ENCODE results near the gene CRTC2.
A peak's percentile ranks its signal among the peaks of the same experiment; 100 is the strongest.

Gene CRTC2

DNA sequence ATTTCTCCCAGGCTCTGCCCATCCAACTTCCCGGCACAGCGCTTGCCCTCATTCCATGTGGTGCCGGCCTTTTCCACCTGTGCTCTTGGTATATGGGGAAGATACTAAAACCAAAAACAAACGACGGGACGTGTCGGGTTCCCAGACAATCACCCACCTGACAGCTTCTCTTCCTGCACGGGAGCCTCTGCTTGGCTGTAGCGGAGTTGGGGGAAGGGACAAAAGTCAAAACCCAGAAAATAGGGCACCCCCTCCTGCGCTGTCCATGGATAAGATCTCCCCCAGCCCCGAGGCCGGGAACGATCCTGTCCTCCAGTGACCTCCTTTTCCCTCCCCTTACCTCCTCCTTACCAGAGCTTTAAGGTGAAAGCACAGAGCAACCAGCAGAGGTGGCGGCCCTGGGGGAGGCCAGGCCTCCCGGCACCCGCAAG lies 18.4 kb upstream of the CRTC2 start:
- DNase-seq (ENCODE audit: low read depth): no peak

DNA sequence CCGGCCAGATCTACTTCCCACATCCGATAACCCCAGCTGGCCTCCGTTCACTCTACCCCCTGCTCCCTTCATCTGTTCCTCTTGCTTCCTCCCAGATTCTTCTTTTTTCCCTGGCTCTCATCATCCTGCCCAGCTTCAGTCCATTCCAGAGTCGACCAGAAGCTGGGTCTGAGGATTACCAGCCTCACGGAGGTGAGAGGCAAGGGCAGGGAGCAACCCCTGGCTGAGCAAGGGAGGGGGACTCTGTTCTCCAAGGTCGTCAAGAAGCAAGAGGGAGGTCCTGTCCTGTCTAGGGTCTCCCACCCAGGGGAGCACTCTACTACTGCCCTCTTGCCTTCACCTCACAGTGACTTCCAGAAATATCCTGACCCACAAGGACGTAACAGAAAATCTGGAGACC lies 15.1 kb upstream of the CRTC2 start:
- no peak for DNase-seq (ENCODE audit: low read depth)

DNA sequence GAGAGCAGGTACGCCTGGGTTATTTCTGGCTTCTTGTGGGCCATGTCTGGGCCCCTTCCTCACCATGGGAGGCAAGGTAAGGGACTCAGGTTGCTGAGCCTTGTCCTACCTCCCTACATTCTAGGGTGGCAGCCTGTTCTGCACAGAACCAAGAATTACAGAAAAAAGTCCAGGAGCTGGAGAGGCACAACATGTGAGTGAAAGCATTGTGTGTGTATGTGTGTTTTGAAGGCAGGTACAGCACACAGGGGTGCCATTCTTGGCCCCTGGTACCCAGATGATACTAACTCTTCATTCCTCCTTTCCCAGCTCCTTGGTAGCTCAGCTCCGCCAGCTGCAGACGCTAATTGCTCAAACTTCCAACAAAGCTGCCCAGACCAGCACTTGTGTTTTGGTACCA lies 14.7 kb upstream of the CRTC2 start:
- no peak for DNase-seq (ENCODE audit: low read depth)

DNA sequence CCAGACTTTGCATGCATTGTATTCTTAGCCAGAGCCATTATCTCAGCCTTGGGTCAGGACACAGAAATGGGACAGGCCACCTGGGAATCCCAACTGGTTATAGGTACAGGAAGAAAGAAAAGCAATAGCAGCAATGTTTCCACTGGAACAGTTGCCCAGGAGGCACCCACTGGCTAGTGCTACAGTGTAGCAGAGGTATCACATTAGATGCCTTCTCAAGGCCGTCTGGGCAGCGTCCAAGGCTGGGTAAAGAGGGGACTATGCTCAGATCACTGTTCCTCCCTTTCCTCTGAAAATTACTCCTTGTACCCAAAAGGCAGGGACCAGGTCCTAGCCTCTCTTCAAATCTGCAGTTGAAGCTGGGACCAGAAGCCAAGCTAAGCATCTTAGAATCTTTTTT lies 11.9 kb upstream of the CRTC2 start:
- no peak for DNase-seq (ENCODE audit: low read depth)

DNA sequence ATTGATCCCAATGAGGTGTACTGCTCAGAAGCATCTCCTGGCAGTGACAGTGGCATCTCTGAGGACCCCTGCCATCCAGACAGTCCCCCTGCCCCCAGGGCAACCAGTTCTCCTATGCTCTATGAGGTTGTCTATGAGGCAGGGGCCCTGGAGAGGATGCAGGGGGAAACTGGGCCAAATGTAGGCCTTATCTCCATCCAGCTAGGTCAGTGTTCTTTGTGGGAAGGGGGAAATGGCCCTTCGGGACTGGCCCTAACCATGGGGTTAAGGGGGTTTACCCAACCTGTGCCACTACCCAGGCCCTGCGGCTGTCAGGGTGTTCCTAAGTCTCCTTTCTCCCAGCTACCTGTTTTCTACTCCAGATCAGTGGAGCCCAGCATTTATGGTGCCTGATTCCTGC lies 10.6 kb upstream of the CRTC2 start:
- no peak for DNase-seq (ENCODE audit: low read depth)

DNA sequence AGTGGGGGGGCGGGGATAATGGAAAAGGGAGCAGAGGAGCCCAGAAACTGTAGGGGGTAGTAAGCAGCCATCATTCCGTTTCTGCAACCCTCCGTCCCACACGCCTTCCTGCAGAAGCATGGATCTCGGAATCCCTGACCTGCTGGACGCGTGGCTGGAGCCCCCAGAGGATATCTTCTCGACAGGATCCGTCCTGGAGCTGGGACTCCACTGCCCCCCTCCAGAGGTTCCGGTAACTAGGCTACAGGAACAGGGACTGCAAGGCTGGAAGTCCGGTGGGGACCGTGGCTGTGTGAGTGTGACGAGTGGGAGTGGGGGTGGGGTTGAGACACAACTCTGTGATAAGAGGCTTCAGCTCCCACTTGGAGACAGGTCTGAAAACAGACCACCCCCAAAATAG lies 10.0 kb upstream of the CRTC2 start:
- no peak for DNase-seq (ENCODE audit: low read depth)

DNA sequence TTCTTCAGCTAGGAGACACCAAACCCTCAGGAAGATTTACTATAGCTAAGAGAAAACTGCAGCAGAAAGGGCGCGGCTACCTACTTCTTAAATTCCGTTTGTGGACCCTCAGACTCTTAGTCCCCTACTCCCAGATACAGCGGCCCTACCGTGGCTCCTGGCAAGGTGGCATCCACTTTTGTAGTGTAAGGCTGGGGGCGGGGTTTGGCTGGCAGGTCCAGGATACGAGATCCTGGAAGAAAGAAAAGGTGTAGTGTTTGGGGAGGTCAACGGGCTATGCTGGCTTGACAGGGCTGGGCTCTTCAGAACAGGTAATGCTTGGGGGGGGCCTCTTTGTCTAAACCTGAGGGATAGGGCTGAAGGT lies 9.6 kb upstream of the CRTC2 start:
- no peak for DNase-seq (ENCODE audit: low read depth)

DNA sequence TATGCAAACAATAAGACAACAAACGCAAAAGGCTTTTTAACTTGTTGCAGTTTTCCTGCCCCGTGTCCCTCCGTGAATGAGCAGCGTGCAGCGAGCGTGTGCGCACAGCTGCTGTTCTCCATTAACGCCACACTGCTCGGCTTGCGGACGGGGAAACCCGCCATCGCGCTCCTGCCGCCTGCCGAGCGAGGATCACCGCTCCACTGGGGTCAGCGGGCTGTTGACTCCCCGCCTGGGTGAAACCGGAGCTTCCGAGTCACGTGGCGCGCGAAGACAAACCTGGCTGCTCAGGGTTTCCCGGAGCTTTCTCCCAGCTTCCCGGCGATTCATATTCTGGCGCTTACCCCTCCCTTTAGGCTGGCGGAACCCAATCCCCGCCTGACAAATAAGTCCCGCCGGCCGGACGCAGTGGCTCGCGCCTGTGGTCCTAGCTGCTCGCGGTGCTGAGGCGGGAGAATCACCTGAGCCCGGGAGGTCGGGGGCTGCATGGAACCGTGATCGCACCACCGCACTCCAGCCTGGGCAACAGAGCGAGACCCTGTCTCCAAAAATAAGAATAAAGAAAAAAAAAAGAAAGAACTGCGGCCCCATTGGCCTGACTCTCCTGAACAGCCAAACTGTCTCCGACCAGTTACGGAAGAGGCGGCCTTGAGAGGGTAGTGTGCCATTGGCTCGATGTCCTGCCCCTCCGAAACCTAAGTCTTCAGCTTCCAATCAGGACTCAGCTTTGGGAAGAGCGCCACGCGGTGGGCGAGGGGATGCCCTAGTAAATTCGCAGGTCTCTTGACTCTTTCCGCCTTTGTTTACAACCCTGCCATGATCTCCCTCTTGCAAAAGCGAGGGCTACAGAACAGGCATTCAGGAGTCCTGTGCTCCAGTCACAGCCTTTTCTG lies 8.9 kb upstream of the CRTC2 start, which contains the start of gene CREB3L4:
CREB3L4 (plus strand) TSS at position 796 of the 893 bp plus-strand sequence. CDS start 624 bp downstream, outside the sequence.
- DNase-seq (ENCODE audit: low read depth): peak; percentile 76

DNA sequence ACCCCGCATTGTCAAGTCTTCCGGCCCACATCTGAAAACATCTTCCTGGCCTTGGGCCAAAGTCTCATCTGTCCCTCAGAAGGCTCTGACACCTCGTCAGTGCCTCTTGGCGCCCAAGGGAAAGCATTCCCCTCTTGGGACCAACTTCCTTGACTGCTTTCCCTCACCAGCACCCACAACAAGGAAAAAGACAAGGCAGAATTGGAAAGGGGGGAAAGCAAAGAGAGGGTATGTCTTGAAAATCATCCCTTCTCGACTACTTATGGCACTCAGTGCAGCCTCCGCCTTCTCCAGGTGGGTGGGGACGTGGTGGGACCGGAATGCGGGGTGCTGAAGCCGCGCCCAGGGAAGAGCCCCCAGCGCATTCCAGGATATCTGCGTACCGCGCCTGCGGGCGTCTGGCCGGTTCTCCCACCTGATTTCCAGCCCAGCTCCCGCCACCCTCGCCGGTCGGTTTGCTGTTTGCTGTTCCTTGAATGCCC lies 5.5 kb upstream of the CRTC2 start:
- DNase-seq (ENCODE audit: low read depth): no peak

DNA sequence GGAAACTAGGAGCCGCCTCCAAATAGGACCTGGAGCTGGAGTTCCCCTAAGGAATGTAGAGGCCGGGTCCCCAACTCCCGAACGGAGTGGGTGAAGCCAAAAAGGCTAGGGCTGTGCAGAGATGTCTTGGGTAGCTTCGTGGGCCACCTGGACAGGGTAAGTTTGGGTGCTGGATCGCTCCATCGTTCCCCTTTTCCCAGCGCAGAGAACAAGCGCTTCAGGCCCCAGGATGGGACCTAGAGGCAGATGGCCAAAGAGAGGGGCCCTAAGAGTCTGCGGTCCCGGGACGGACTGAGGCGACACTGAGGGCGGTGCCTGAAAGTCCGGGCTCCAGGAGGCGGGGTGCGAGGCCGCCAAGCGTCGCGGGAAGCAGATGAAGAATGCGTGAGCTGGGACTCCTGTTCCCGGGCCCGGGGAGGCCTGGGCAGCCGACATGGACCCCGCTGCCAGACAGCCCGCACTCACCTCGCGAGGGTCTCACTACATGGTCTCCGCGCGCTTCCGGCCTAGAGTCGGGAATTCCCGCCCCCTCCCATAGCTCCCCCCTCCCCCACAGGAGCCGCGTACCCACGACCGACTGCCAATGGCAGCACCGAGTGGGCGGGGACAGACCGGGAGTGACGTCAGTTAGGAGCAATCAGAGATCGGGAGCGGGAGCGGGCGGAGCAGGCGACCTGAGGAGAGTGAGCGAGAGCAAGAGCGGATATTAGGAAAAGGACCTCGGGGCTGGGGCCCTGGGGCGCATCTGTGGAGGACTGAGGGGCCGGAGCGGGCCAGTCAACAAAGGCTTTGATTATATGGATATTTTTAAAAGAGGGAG lies 4.8 kb upstream of the CRTC2 start, which contains the start of gene SLC39A1:
SLC39A1 (minus strand) TSS at position 508 of the 820 bp plus-strand sequence. CDS start 822 bp downstream, outside the sequence.
- DNase-seq (ENCODE audit: low read depth): peak; percentile 91

DNA sequence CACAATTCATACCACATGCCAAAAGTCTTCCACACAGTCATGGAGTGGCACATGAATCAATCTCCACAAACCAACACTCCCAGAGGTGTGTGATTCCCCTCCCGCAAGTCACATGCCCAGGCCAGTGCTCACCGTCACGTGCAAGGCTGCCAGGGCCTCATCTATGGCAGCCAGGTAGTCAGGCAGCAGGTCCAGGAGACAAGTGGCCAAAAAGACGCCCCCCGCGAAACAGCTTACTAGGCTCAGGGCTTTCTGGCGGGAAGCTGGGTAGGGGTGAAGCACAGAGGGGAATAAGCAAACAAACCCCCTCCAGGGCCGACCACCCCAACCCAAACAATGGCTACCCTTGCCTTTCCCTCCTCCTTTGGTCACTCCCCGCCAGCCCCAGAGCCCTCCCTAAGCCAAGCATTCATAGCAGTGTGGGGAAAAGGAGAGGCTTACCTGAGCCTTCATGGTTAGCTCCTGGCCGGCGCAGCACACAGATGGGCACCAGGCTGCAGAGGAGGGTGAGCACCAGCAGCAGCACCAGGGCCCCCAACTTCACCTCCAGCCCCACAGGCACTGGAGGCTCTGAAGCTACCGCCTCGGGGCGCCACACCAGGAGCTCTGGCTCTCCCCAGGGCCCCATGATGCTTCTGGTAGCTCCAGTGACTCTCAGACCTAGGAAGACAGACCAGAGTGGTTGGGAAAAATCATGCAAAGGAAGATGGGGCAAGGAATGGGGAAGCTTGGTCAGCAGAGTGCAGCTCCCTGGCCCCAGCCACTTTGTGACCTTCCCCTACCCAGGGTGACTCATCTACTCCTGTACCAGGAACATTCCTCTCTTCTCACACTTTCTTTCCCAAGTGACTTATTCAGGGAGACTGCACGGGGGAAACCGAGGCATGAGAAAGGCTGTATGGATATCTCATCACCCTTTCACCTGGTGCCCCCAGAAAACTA lies 3.9 kb upstream of the CRTC2 start:
- DNase-seq (ENCODE audit: low read depth): no peak

DNA sequence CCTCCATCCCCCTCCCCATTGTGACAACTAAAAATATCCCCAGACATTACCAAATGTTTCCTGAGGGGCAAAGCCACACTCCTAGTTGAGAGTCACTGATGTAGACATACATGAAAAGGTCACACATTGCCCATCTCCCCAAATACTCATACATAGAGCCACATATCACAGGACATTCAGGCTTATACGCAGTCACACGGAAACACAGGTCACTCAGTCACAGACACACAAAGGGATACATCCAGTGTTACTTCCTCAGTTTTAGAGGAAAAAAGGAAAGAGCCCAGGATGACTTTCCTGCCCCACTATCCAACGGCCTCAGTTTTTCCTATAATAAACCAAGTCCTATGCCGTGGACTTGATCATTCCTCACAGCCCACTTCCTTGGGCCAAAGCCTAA lies 3.0 kb upstream of the CRTC2 start:
- DNase-seq (ENCODE audit: low read depth): no peak

DNA sequence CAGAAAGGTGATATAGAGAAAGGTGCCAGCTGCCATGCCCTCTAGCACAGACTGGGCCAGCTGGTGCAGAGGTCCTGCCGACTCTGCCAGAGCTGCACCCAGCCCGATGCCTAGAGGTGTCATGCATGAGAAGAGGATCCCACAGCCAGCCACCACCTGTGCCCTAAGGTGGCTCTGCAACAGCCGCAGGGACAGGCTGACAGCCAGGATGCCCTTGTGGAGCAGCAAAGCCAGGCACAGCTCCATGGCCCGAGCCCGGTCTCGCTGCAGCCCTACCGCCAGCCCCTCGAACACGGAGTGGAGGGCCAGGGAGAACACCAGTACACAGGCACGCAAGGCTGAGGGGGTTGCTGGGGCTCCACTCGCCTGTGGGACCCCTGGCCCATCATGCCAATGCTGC lies 1.8 kb upstream of the CRTC2 start:
- no peak for DNase-seq (ENCODE audit: low read depth)

DNA sequence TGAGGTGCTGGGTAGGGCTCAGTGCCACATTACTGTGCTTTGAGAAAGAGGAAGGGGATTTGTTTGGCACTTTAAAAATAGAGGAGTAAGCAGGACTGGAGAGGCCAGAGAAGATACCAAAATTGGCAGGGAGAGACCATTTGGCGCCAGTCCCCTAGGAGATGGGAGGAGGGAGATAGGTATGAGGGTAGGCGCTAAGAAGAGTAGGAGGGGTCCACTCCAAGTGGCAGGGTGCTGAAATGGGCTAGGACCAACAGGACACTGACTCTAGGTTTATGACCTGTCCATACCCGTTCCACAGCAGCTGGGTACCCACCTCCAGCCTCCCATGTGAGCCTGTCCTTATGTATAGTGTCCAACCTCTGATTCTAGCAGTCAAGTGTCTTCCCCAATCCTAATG lies 1.0 kb upstream of the CRTC2 start:
- no peak for DNase-seq (ENCODE audit: low read depth)

DNA sequence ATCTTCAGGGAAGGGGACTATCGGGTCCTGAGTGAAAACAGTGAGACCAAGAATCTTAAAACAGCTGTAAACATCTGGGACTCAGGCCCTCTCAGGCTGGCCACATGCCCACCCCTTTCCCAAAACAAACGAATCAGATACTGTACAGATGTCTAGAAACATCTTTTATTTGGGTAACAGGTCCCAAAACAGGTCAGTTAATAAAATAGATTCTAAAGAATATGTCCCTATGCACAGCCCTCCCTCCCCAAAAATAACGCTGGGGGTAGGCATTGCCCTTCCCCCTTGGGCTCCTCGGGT lies 499 bp upstream of the CRTC2 start:
- DNase-seq (ENCODE audit: low read depth): no peak

DNA sequence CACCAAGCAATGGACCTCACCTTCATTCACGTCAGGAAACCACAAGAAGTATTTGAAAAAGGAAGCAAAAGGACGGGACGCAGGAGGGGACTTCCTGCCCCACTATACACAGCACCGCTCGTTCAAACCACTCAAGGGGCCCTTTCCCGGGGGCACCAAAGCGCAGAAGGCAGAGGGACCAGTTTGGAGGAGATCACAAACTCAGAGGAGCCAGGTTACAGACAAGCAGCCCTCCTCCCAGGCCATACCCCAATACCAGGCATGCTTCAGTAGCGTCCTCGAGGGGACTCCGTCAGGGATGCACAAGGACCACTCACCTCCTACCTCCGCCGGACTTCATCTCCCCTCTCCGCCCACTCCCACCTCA lies 685 bp downstream of the CRTC2 start:
- DNase-seq (ENCODE audit: low read depth): no peak

DNA sequence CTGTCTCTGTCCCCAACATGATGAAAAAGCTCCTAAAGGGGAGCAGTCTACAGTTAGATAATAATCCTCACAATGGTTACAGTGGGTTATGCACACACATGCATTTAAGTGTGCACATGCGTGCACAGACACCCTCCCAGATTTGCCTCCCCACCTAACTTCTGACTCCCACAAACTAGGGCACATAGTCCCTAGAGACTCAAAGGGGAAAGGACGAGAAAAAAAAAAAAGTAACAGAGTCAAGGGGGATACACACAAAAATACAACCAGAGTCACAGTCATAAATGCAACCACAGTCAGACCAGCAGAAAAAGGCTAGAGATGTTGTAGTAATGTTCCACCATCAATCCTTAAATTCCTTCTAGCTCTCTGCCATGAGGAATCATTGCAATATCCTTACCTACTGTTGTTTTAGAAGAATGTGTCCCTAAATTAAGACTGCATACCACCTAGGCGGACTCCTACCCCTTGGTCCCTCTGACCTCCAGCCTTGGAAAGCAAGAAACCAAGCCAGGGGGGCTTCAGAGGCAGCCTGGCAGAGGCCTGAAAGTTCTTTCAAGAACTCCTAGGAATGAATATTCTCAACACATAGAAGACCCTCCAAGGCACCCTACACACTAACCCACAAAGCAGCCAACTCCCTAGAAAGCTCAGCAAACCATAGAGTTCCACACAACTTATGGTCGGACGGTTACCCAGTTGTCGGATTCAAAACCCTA lies 1.3 kb downstream of the CRTC2 start:
- DNase-seq (ENCODE audit: low read depth): no peak

DNA sequence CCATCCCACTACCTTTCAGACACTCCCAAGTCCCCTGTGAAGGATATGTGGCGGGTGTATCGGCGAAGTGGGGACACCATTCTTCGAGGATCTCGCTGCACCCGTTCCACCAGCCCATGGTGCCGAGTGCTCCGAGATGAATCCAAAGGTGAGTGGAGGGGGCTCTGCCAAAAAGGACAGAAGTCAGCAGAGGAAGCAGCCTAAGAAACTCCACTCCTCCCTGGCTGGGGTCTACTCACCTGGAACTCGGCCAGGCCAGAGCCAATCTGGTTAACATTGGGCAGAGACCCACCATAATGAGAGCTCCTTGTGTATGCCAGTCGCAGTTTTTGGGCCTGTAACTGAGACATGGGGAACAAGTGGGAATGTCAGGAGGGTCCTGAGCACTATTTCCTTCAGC lies 3.6 kb downstream of the CRTC2 start:
- no peak for DNase-seq (ENCODE audit: low read depth)

DNA sequence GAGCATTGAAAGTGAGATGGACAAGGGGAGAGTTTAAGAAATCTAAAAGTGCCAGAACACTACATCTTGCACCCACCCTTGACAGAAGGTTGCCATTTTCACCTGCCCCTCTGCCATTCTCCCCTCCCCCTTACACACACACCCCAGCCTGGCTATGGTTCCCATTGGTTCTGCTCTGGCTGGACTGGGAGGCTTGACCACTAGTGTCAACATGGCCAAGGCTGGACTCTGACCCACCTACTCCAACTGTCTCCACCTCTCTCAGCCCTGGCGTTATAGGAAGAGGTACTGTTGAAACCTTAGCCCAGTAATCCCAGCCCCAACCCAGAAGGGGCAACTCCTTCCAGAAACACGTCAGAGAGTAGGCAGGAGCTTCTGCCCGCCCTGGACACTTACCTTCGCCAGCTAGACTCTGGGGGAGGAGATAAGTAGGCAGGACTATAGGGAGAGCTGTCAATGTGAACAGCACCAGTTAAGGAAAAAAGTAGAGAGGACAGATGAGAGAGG lies 4.5 kb downstream of the CRTC2 start:
- no peak for DNase-seq (ENCODE audit: low read depth)

DNA sequence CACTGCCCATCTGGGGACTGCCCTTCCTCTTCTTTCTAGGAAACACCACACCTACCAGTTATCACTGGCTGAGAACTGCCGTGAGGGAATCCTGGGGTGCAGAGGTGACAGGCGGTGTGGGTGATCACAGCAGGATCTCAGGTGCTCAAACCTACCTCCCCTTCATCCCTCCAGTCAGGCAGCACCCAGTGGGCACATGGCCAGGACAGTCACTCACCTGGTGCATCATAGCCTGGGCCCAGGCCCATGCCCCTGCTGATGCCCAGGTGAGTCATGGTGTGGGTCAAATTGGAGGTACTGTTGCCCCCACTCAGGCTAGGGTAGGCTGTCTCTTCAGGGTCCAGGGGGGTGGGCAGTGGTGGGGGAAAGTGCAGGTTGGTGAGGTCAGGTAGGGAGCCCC lies 6.6 kb downstream of the CRTC2 start:
- DNase-seq (ENCODE audit: low read depth): no peak

DNA sequence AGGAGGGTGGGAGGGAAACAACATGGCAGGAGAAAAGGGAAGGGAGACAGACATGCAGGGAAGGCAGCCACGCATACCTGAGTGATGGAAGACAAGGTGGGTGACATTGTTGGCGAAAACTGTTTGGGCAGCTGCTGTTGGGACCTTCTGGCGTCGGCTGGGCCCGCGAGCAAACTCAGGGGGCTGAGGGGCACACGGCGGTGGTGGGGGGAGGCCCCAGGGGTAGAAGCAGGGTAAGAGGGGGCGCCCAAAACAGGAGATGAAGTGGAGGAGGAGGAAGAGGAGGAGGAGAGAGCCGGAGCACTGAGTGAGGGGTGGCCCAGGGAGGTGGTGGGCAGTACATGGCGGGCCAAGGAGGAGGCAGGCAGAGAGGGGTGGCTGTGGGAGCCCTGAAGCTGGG lies 7.2 kb downstream of the CRTC2 start:
- no peak for DNase-seq (ENCODE audit: low read depth)
